Stimulated activated CD8-positive, alpha-beta memory T cell treated with anti-CD3 and anti-CD28 coated beads, Interleukin-7, amount 100 ng/mL, for 24 hours (primary cell): ENCODE measurements around the gene NRIP1.

ENCODE experiments used
- DNase-seq: peaks from one replicate; pipeline ENCODE4 v3.0.0-alpha.2; 2020; ENCODE audit warnings: low read depth

The NRIP1 gene

GRCh38 chr21:15065392-15066122 is 757 bp upstream of the NRIP1 start:
- DNase-seq: peak; percentile 28

GRCh38 chr21:15063814-15064575 is 805 bp downstream of the NRIP1 start:
- no peak for DNase-seq

- DNase-seq: no peak
These were observed 1.6 kb downstream of the NRIP1 start for GRCh38 chr21:15063081-15063813.

- no peak for DNase-seq
These were observed 2.2 kb downstream of the NRIP1 start for GRCh38 chr21:15062606-15062965.

GRCh38 chr21:15061747-15062605 is 2.8 kb downstream of the NRIP1 start:
- DNase-seq: no peak

GRCh38 chr21:15061279-15061678 is 3.5 kb downstream of the NRIP1 start:
- DNase-seq: no peak

GRCh38 chr21:15060543-15061175 is 4.1 kb downstream of the NRIP1 start:
- DNase-seq: no peak

- no peak for DNase-seq
These were observed 5.4 kb downstream of the NRIP1 start for GRCh38 chr21:15059397-15059796.

- DNase-seq: no peak
These were observed 5.9 kb downstream of the NRIP1 start for GRCh38 chr21:15058854-15059263.

- no peak for DNase-seq
These were observed 7.5 kb downstream of the NRIP1 start for GRCh38 chr21:15057285-15057684.

- no peak for DNase-seq
These were observed 10.1 kb downstream of the NRIP1 start for GRCh38 chr21:15054606-15055239.

GRCh38 chr21:15054089-15054488 is 10.7 kb downstream of the NRIP1 start:
- no peak for DNase-seq

- no peak for DNase-seq
These were observed 11.3 kb downstream of the NRIP1 start for GRCh38 chr21:15053500-15053899.

GRCh38 chr21:15052459-15052763 is 12.4 kb downstream of the NRIP1 start:
- DNase-seq: no peak

GRCh38 chr21:15051644-15052458 is 12.9 kb downstream of the NRIP1 start:
- no peak for DNase-seq

- no peak for DNase-seq
These were observed 14.0 kb downstream of the NRIP1 start for GRCh38 chr21:15050568-15051377.

- no peak for DNase-seq
These were observed 19.8 kb downstream of the NRIP1 start for GRCh38 chr21:15045017-15045416.

- DNase-seq: no peak
These were observed 22.3 kb downstream of the NRIP1 start for GRCh38 chr21:15042531-15042930.

- no peak for DNase-seq
These were observed 25.0 kb downstream of the NRIP1 start for GRCh38 chr21:15039607-15040299.
